H9 (cell line): Measurements from ENCODE around the gene BIRC7. TPM values are rescaled to one million over a fixed set of nuclear protein-coding genes. Genes with fewer than 3 reads are reported as not detected.

Source experiments
- DNase-seq: peaks from one replicate; pipeline ENCODE4 v3.0.0-alpha.2; 2017
- H2AFZ ChIP-seq: one replicate; pipeline ENCODE4 v1.6.1; 2013; ENCODE audit warnings: mild to moderate bottlenecking, low read length, control low read depth, moderate library complexity
- H2AK5ac ChIP-seq: 2 replicates; pipeline ENCODE4 v1.6.1; 2013; ENCODE audit warnings: low read length, control low read depth, mixed read lengths; ENCODE audit not compliant: insufficient read length
- H2BK120ac ChIP-seq: one replicate; pipeline ENCODE4 v1.6.1; 2013; ENCODE audit warnings: low read depth, mild to moderate bottlenecking, low read length, control low read depth, inconsistent platforms; ENCODE audit not compliant: poor library complexity, severe bottlenecking
- H2BK12ac ChIP-seq: 2 replicates; pipeline ENCODE4 v1.6.1; 2013; ENCODE audit warnings: low read length, control low read depth, mixed read lengths, low read depth; ENCODE audit not compliant: insufficient read length
- H2BK15ac ChIP-seq: 2 replicates; pipeline ENCODE4 v1.6.1; 2013; ENCODE audit warnings: low read depth, low read length, control low read depth
- H2BK20ac ChIP-seq: one replicate; pipeline ENCODE4 v1.6.1; 2013; ENCODE audit warnings: low read depth, mild to moderate bottlenecking, low read length, control low read depth, inconsistent platforms; ENCODE audit not compliant: poor library complexity, severe bottlenecking
- H2BK5ac ChIP-seq: 2 replicates; pipeline ENCODE4 v1.6.1; 2013; ENCODE audit warnings: low read length, control low read depth, mixed read lengths; ENCODE audit not compliant: insufficient read length
- H3K14ac ChIP-seq: 2 replicates; pipeline ENCODE4 v1.6.1; 2013; ENCODE audit warnings: low read length, control low read depth; ENCODE audit not compliant: insufficient read depth
- H3K18ac ChIP-seq: 2 replicates; pipeline ENCODE4 v1.6.1; 2013; ENCODE audit warnings: low read depth, mild to moderate bottlenecking, mixed read lengths, low read length, control low read depth; ENCODE audit not compliant: insufficient read length
- H3K23ac ChIP-seq: 2 replicates; pipeline ENCODE4 v1.6.1; 2013; ENCODE audit warnings: low read length, control low read depth, mixed read lengths, low read depth; ENCODE audit not compliant: insufficient read length
- H3K23me2 ChIP-seq: 2 replicates; pipeline ENCODE4 v1.6.1; 2013; ENCODE audit warnings: low read depth, mild to moderate bottlenecking, mixed read lengths, low read length, control low read depth; ENCODE audit not compliant: insufficient read length, poor library complexity, severe bottlenecking
- H3K27ac ChIP-seq: 2 replicates; pipeline ENCODE4 v1.5.1; 2013; ENCODE audit warnings: low read length, control low read depth, mixed read lengths, low read depth; ENCODE audit not compliant: insufficient read length
- H3K27me3 ChIP-seq: 2 replicates; pipeline ENCODE4 v1.6.1; 2013; ENCODE audit warnings: low read length, control low read depth, inconsistent platforms; ENCODE audit not compliant: insufficient read depth
- H3K4ac ChIP-seq: 2 replicates; pipeline ENCODE4 v1.6.1; 2013; ENCODE audit warnings: low read depth, mild to moderate bottlenecking, control low read depth, inconsistent platforms, low read length, moderate library complexity
- H3K4me1 ChIP-seq: 2 replicates; pipeline ENCODE4 v1.6.1; 2013; ENCODE audit warnings: low read length, control low read depth, inconsistent platforms; ENCODE audit not compliant: insufficient read depth
- H3K4me2 ChIP-seq: 2 replicates; pipeline ENCODE4 v1.6.1; 2013; ENCODE audit warnings: low read length, control low read depth, mixed read lengths; ENCODE audit not compliant: insufficient read length, insufficient read depth
- H3K56ac ChIP-seq: 2 replicates; pipeline ENCODE4 v1.6.1; 2013; ENCODE audit warnings: low read depth, mild to moderate bottlenecking, mixed read lengths, low read length, control low read depth; ENCODE audit not compliant: insufficient read length
- H3K79me1 ChIP-seq: 2 replicates; pipeline ENCODE4 v1.6.1; 2013; ENCODE audit warnings: low read depth, mild to moderate bottlenecking, moderate library complexity, low read length, control low read depth, inconsistent platforms; ENCODE audit not compliant: insufficient read depth, poor library complexity, severe bottlenecking
- H3K79me2 ChIP-seq: 2 replicates; pipeline ENCODE4 v1.6.1; 2013; ENCODE audit warnings: low read length, control low read depth, inconsistent platforms; ENCODE audit not compliant: insufficient read depth
- H3K9ac ChIP-seq: 2 replicates; pipeline ENCODE4 v1.6.1; 2013; ENCODE audit warnings: low read length, control low read depth, mixed read lengths; ENCODE audit not compliant: insufficient read length; ENCODE audit errors: extremely low read depth
- H3K9me3 ChIP-seq: one replicate; pipeline ENCODE4 v1.6.1; 2013; ENCODE audit warnings: low read depth, low read length, inconsistent platforms; ENCODE audit not compliant: control insufficient read depth
- H3T11ph ChIP-seq: one replicate; pipeline ENCODE4 v1.6.1; 2013; ENCODE audit warnings: mild to moderate bottlenecking, low read length, control low read depth, inconsistent platforms
- H4K20me1 ChIP-seq: one replicate; pipeline ENCODE4 v1.6.1; 2013; ENCODE audit not compliant: control insufficient read depth, insufficient read length, insufficient read depth
- H4K5ac ChIP-seq: 2 replicates; pipeline ENCODE4 v1.6.1; 2013; ENCODE audit warnings: low read depth, mild to moderate bottlenecking, mixed read lengths, low read length, control low read depth; ENCODE audit not compliant: insufficient read length
- H4K8ac ChIP-seq: replicated peaks from 2 replicates; pipeline ENCODE4 v1.6.1; 2013; ENCODE audit warnings: low read length, control low read depth, mixed read lengths, low read depth; ENCODE audit not compliant: insufficient read length
- H4K91ac ChIP-seq: 2 replicates; pipeline ENCODE4 v1.6.1; 2013; ENCODE audit warnings: low read depth, mild to moderate bottlenecking, moderate library complexity, mixed read lengths, low read length, control low read depth; ENCODE audit not compliant: insufficient read length
- H3K27ac Mint-ChIP-seq, 3 experiments: 2 replicates in 2 of 3; 3 replicates in 1 of 3; pipeline ENCODE4 v1.8.0; 2020 to 2021; ENCODE audit warnings: mixed read lengths in 3 of 3, mild to moderate bottlenecking in 1 of 3, moderate library complexity in 1 of 3
- H3K27me3 Mint-ChIP-seq: 2 replicates; pipeline ENCODE4 v1.8.0; 2021; ENCODE audit warnings: low read depth, mild to moderate bottlenecking, moderate library complexity, mixed read lengths
- H3K36me3 Mint-ChIP-seq, 3 experiments: 2 replicates in 2 of 3; 3 replicates in 1 of 3; pipeline ENCODE4 v1.8.0; 2020 to 2021; ENCODE audit warnings: low read depth in 3 of 3, mixed read lengths in 3 of 3; ENCODE audit not compliant: insufficient read depth in 1 of 3
- H3K4me1 Mint-ChIP-seq, 2 experiments: 2 replicates each; pipeline ENCODE4 v1.8.0; 2020; ENCODE audit warnings: mixed read lengths in 2 of 2
- H3K4me3 Mint-ChIP-seq, 2 experiments: 2 replicates in 1 of 2; 3 replicates in 1 of 2; pipeline ENCODE4 v1.8.0; 2020 to 2021; ENCODE audit warnings: mild to moderate bottlenecking in 2 of 2, mixed read lengths in 2 of 2, moderate library complexity in 1 of 2
- H3K9me3 Mint-ChIP-seq, 2 experiments: 2 replicates in 1 of 2; 3 replicates in 1 of 2; pipeline ENCODE4 v1.8.0; 2020; ENCODE audit warnings: mild to moderate bottlenecking in 2 of 2, mixed read lengths in 2 of 2, moderate library complexity in 1 of 2
- WGBS: extraction: QIAGEN DNeasy Blood & Tissue Kit; methylation state at CpG from one replicate; pipeline ENCODE4 v1.1.7; 2013; ENCODE audit warnings: missing lambda C conversion rate, low lambda C conversion rate, mixed read lengths; ENCODE audit not compliant: insufficient read length; ENCODE audit errors: extremely low coverage; 5-methylcytosine and 5-hydroxymethylcytosine counted together
- total RNA-seq: library from RNA; stranded (reverse); gene quantifications from 2 replicates; pipeline ENCODE4 v1.2.1, GENCODE V29; 2021
- TF ChIP-seq, protein P1 (sequence below): fragments of 200-600 bp; sonication (generic); conservative IDR thresholded peaks from 3 replicates; pipeline ENCODE4 v1.8.0; 2021; ENCODE audit warnings: antibody characterized with exemption, mild to moderate bottlenecking

Gene BIRC7
- total RNA-seq, 1 experiment from 2014 or later: not detected

DNA sequence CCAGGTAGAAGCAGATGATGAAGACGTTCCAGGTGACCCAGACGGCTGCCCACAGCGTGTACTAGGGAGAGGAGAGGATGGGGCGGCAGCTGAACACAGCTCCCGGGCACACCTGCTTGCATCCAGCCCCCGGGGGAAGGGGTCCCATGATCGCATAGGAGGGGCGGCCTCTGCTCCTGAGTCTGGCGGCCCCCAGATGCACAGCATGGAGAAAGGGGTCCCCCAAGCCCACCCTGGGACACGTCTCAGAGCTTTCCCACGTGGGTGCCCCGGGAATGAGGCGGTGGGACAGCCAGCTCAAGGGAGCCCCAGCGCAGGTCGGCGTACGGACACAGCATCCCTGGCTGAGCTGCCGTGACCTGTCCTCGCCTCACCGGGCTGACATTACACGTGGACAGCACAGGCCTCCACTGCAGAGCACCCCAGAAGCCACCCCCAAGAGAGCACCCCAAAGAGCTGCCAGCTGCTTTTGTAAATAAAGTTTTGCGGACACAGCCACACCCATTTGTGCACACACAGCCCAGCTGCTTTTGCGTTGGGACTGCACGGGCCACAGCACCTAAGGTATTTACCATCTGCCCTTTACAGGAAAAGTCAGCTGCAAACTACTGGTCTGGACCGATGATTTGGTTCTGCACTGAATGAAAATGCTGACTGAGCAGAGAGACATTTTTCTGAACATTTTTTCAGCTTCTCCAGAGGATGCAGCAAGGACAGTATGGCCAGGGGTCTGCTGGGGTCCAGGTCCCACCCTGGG is 13.3 kb downstream of the BIRC7 start:
- H3K9me3 Mint-ChIP-seq: peaks cover 2 to 5% of the 10 kb centered on the region in 2 experiments; a peak in 2 of 5 replicates
- no peak overlapping the region for H4K91ac ChIP-seq
- H3K4me1 Mint-ChIP-seq: peaks cover 26 to 32% of the 10 kb centered on the region in 2 experiments
- no peak overlapping the region for H3K4ac ChIP-seq
- no peak overlapping the region for H3T11ph ChIP-seq
- no peak overlapping the region for H2BK5ac ChIP-seq
- peaks cover 35% of the 10 kb centered on the region for H3K27me3 Mint-ChIP-seq
- no peak overlapping the region for H2BK12ac ChIP-seq
- no peak overlapping the region for H4K5ac ChIP-seq
- H3K4me3 Mint-ChIP-seq: peak overlapping the region in 1 of 2 experiments; percentile 32; a peak in 1 of 5 replicates
- no peak overlapping the region for H3K23ac ChIP-seq
- H3K79me2 ChIP-seq: no peaks in the 10 kb centered on the region
- H4K20me1 ChIP-seq: no peaks in the 10 kb centered on the region
- H2BK15ac ChIP-seq: no peak overlapping the region
- WGBS: no CpG with 5 or more reads among the region's 25 CpGs
- no peak overlapping the region for H2BK120ac ChIP-seq
- DNase-seq: no peak
- peaks cover 8% of the 10 kb centered on the region for H3K23me2 ChIP-seq
- H3K56ac ChIP-seq: no peak overlapping the region
- no peak overlapping the region for H2BK20ac ChIP-seq
- H3K9ac ChIP-seq: no peak overlapping the region
- no peak overlapping the region for H3K14ac ChIP-seq
- H3K4me1 ChIP-seq: no peaks in the 10 kb centered on the region
- H3K27me3 ChIP-seq: peaks cover 4% of the 10 kb centered on the region; the same call in 1 of the 2 replicates
- peaks cover 0 to 4% (median 0%) of the 10 kb centered on the region in 3 experiments; a peak in 2 of 7 replicates for H3K36me3 Mint-ChIP-seq
- H2AK5ac ChIP-seq: no peak overlapping the region
- no peaks in the 10 kb centered on the region for H3K79me1 ChIP-seq
- TF ChIP-seq, protein P1, sequence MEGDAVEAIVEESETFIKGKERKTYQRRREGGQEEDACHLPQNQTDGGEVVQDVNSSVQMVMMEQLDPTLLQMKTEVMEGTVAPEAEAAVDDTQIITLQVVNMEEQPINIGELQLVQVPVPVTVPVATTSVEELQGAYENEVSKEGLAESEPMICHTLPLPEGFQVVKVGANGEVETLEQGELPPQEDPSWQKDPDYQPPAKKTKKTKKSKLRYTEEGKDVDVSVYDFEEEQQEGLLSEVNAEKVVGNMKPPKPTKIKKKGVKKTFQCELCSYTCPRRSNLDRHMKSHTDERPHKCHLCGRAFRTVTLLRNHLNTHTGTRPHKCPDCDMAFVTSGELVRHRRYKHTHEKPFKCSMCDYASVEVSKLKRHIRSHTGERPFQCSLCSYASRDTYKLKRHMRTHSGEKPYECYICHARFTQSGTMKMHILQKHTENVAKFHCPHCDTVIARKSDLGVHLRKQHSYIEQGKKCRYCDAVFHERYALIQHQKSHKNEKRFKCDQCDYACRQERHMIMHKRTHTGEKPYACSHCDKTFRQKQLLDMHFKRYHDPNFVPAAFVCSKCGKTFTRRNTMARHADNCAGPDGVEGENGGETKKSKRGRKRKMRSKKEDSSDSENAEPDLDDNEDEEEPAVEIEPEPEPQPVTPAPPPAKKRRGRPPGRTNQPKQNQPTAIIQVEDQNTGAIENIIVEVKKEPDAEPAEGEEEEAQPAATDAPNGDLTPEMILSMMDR: no peak
- peak overlapping the region in 2 of 3 experiments; percentile 71 to 82; a peak in 4 of 7 replicates for H3K27ac Mint-ChIP-seq
- H3K18ac ChIP-seq: no peak overlapping the region
- no peak overlapping the region for H3K4me2 ChIP-seq
- no peak overlapping the region for H4K8ac ChIP-seq
- H3K27ac ChIP-seq: no peak overlapping the region
- no peaks in the 10 kb centered on the region for H3K9me3 ChIP-seq
- no peak overlapping the region for H2AFZ ChIP-seq
